GM23338 (cell line): ENCODE measurements around the gene SIRT7. TPM values are rescaled to one million over a fixed set of nuclear protein-coding genes. Genes with fewer than 3 reads are reported as not detected.

Experiments used
- ATAC-seq: fragments of 200-7000 bp; cut with Tn5 transposase; 3 replicates; pipeline ENCODE4 v1.9.1; 2020
- DNase-seq: peaks from one replicate; pipeline ENCODE4 v3.0.0-alpha.2; 2015; ENCODE audit warnings: low spot score
- H2AFZ ChIP-seq: fragments of 200-600 bp; sonication (generic); 2 replicates; pipeline ENCODE4 v1.8.0; 2016; ENCODE audit warnings: antibody characterized with exemption, mild to moderate bottlenecking, moderate library complexity
- H3F3A ChIP-seq: fragments of 200-600 bp; sonication (generic); replicated peaks from 2 replicates; pipeline ENCODE4 v1.8.0; 2017; ENCODE audit warnings: antibody characterized with exemption, mixed run types, low read depth
- H3K27ac ChIP-seq: fragments of 200-600 bp; sonication (generic); 2 replicates; pipeline ENCODE4 v1.6.1; 2016; ENCODE audit warnings: low read depth
- H3K27me3 ChIP-seq: fragments of 200-600 bp; sonication (generic); 2 replicates; pipeline ENCODE4 v1.8.0; 2016; ENCODE audit warnings: mild to moderate bottlenecking, mixed run types, moderate library complexity; ENCODE audit not compliant: insufficient read depth
- H3K36me3 ChIP-seq: fragments of 200-600 bp; sonication (generic); 2 replicates; pipeline ENCODE4 v1.8.0; 2016; ENCODE audit warnings: mild to moderate bottlenecking; ENCODE audit not compliant: insufficient read depth
- H3K4me1 ChIP-seq: fragments of 200-600 bp; sonication (generic); 2 replicates; pipeline ENCODE4 v1.8.0; 2016; ENCODE audit warnings: mild to moderate bottlenecking, moderate library complexity; ENCODE audit not compliant: insufficient read depth
- H3K4me2 ChIP-seq: fragments of 200-600 bp; sonication (generic); 2 replicates; pipeline ENCODE4 v1.7.1; 2017; ENCODE audit warnings: mixed run types
- H3K4me3 ChIP-seq: fragments of 200-600 bp; sonication (generic); 2 replicates; pipeline ENCODE4 v1.6.1; 2016; ENCODE audit warnings: mixed run types
- H3K79me2 ChIP-seq: fragments of 200-600 bp; sonication (generic); replicated peaks from 2 replicates; pipeline ENCODE4 v1.8.0; 2017; ENCODE audit warnings: mild to moderate bottlenecking; ENCODE audit not compliant: insufficient read depth
- H3K9me2 ChIP-seq: fragments of 200-600 bp; sonication (generic); 2 replicates; pipeline ENCODE4 v1.8.0; 2017; ENCODE audit not compliant: insufficient read depth
- H4K20me1 ChIP-seq: fragments of 200-600 bp; sonication (generic); replicated peaks from 2 replicates; pipeline ENCODE4 v1.8.0; 2017; ENCODE audit warnings: mild to moderate bottlenecking; ENCODE audit not compliant: insufficient read depth
- H3K27ac Mint-ChIP-seq: 2 replicates; pipeline ENCODE4 v1.8.0; 2020; ENCODE audit warnings: inconsistent platforms, mild to moderate bottlenecking, moderate library complexity, mixed read lengths
- H3K27me3 Mint-ChIP-seq: 3 replicates; pipeline ENCODE4 v1.8.0; 2022; ENCODE audit warnings: low read depth, mild to moderate bottlenecking, moderate library complexity, mixed read lengths, inconsistent platforms; ENCODE audit not compliant: insufficient read depth, poor library complexity
- H3K36me3 Mint-ChIP-seq: 3 replicates; pipeline ENCODE4 v1.8.0; 2021; ENCODE audit warnings: low read depth, mild to moderate bottlenecking, inconsistent platforms, moderate library complexity, mixed read lengths
- H3K4me1 Mint-ChIP-seq: 3 replicates; pipeline ENCODE4 v1.8.0; 2020; ENCODE audit warnings: mild to moderate bottlenecking, inconsistent platforms, mixed read lengths
- H3K4me3 Mint-ChIP-seq: 3 replicates; pipeline ENCODE4 v1.8.0; 2021; ENCODE audit warnings: moderate library complexity, mild to moderate bottlenecking, inconsistent platforms, mixed read lengths
- H3K9me3 Mint-ChIP-seq: 3 replicates; pipeline ENCODE4 v1.8.0; 2020; ENCODE audit warnings: moderate library complexity, mild to moderate bottlenecking, inconsistent platforms, mixed read lengths
- POLR2AphosphoS5 ChIP-seq: IDR thresholded peaks from 2 replicates; pipeline ENCODE4 v1.6.1; 2016; ENCODE audit warnings: antibody characterized with exemption, low read depth
- ZNF114 ChIP-seq: fragments of 250-450 bp; sonication (Bioruptor Pico); IDR thresholded peaks from 2 replicates; pipeline ENCODE4 v1.5.0; 2020; ENCODE audit warnings: mild to moderate bottlenecking, moderate library complexity
- ZNF331 ChIP-seq: fragments of 250-450 bp; sonication (Bioruptor Pico); IDR thresholded peaks from 2 replicates; pipeline ENCODE4 v1.5.0; 2020; ENCODE audit warnings: low read depth, mild to moderate bottlenecking, moderate library complexity
- long read RNA-seq: library from polyadenylated mRNA; unstranded; transcript quantifications from one replicate; pipeline ENCODE4 v2.0.0, GENCODE V29; 2020; ENCODE audit not compliant: unreplicated experiment
- polyA plus RNA-seq: library from polyadenylated mRNA; unstranded; fragments of >200 nt; fragmentation: Nextera tagmentation; extraction: Ambion mirVana; gene quantifications from 2 replicates; pipeline ENCODE4 v1.2.1, GENCODE V29; 2016
- total RNA-seq: library from RNA; depleted of rRNA; stranded (reverse); fragments of >200 nt; shearing (Covaris generic); gene quantifications from 2 replicates; pipeline ENCODE4 v1.2.3, GENCODE V29; 2014; rRNA removed
- TF ChIP-seq, protein P1 (sequence below): IDR thresholded peaks from 2 replicates; pipeline ENCODE4 v1.6.1; 2016; ENCODE audit warnings: antibody characterized with exemption
- TF ChIP-seq, protein P2 (sequence below), 2 experiments: fragments of 200-600 bp in 1 of 2; sonication (generic) in 1 of 2; conservative IDR thresholded peaks; 2 replicates each; pipeline versions ENCODE4 v1.5.1 to v1.6.1; 2016 to 2017; ENCODE audit warnings: antibody characterized with exemption in 2 of 2, low read depth in 2 of 2, mild to moderate bottlenecking in 2 of 2, moderate library complexity in 1 of 2
- TF ChIP-seq, protein P3 (sequence below): fragments of 250-450 bp; sonication (Bioruptor Pico); IDR thresholded peaks from 2 replicates; pipeline ENCODE4 v1.5.0; 2020; ENCODE audit warnings: mild to moderate bottlenecking, moderate library complexity

Gene SIRT7, protein sequence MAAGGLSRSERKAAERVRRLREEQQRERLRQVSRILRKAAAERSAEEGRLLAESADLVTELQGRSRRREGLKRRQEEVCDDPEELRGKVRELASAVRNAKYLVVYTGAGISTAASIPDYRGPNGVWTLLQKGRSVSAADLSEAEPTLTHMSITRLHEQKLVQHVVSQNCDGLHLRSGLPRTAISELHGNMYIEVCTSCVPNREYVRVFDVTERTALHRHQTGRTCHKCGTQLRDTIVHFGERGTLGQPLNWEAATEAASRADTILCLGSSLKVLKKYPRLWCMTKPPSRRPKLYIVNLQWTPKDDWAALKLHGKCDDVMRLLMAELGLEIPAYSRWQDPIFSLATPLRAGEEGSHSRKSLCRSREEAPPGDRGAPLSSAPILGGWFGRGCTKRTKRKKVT
- total RNA-seq (20.8 and 29.7 TPM in 2 replicates), polyA plus RNA-seq (16.3 and 17.1 TPM in 2 replicates)
- long read RNA-seq, partial matches to known transcripts: 1 of 6 reads
- long read RNA-seq, other reads (novel, unspliced or antisense): 2 of 6 reads

DNA sequence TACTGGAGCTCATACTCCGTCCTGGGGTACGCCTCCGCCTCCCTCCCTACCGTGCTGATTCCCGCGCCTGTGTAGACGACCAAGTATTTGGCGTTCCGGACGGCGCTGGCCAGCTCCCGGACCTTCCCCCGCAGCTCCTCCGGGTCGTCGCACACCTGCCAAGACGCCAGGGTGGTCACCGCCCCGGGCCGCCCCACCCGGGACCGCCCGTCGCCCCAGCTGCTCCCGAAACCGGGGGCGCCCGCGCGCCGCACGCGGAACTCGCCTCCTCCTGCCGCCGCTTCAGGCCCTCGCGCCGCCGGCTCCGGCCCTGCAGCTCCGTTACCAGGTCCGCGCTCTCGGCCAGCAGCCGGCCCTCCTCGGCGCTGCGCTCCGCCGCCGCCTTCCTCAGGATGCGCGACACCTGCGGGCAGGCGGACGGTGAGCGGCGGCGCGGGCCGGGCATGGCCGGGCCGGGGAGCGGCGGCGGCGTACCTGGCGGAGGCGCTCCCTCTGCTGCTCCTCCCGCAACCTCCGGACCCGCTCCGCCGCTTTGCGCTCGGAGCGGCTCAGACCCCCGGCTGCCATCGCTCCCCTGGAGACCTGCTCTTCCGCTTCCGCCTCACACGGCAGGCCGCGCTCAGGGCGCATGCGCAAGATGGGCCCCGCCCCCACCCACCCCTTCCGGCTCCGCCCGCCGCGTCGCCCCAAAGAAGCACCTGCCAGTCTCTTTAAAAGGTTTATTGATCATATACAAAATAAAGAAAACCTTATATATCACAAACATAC lies at the start of gene SIRT7:
SIRT7 (minus strand) TSS at position 612 of the 768 bp plus-strand sequence; CDS start at position 567, 45 bp downstream.
- peaks cover 36% of the 10 kb centered on the region for H3F3A ChIP-seq
- peaks cover 63% of the 10 kb centered on the region for H3K36me3 Mint-ChIP-seq
- H3K36me3 ChIP-seq: no peaks in the 10 kb centered on the region; the same call in 1 of the 2 replicates
- H3K4me1 Mint-ChIP-seq: peaks cover 27% of the 10 kb centered on the region
- H3K4me2 ChIP-seq: peak within 1 kb of the TSS; percentile 94
- peak within 1 kb of the TSS; percentile 75 for H3K4me3 Mint-ChIP-seq
- 0 out of 2 replicates have a peak within 1 kb of the TSS, but pooled peaks have one; percentile 26 for H3K27ac ChIP-seq
- H3K27ac Mint-ChIP-seq: peak within 1 kb of the TSS; percentile 40
- peaks cover 15% of the 10 kb centered on the region; the same call in 1 of the 2 replicates for H4K20me1 ChIP-seq
- peak within 1 kb of the TSS; percentile 83 for H3K4me3 ChIP-seq
- H3K4me1 ChIP-seq: peaks cover 10% of the 10 kb centered on the region
- H3K79me2 ChIP-seq: peaks cover 49% of the 10 kb centered on the region
- peaks cover 33% of the 10 kb centered on the region for H3K27me3 Mint-ChIP-seq
- no peak for TF ChIP-seq ZNF331
- TF ChIP-seq POLR2AphosphoS5: peak; percentile 78
- TF ChIP-seq, protein P1, sequence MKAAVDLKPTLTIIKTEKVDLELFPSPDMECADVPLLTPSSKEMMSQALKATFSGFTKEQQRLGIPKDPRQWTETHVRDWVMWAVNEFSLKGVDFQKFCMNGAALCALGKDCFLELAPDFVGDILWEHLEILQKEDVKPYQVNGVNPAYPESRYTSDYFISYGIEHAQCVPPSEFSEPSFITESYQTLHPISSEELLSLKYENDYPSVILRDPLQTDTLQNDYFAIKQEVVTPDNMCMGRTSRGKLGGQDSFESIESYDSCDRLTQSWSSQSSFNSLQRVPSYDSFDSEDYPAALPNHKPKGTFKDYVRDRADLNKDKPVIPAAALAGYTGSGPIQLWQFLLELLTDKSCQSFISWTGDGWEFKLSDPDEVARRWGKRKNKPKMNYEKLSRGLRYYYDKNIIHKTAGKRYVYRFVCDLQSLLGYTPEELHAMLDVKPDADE: peak; percentile 17; the same call in 1 of the 2 replicates
- H3K27me3 ChIP-seq: no peaks in the 10 kb centered on the region
- no peaks in the 10 kb centered on the region; the same call in 2 of the 3 replicates for H3K9me3 Mint-ChIP-seq
- ATAC-seq (peak; percentile 78), DNase-seq (peak; percentile 87)
- H3K9me2 ChIP-seq: no peaks in the 10 kb centered on the region
- no peak within 1 kb of the TSS for H2AFZ ChIP-seq

DNA sequence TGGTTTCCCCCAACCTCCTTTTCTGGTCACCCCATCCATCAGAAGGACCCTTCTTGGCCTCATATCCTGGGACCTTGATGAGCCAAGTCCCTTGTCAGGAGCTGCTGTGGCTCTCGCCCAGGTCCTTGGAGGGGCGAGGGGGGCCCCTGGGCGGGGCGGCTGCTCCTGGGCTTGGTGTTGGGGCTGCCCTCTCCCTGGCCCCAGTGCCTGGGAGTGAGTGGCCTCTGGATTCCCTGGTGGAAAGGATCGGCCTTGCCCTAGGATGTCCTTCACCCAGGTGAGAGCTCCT lies 49.2 kb upstream of the SIRT7 start:
- ATAC-seq (peak; percentile 5), DNase-seq (no peak)
- Histone ChIP-seq H3K27ac (no peak overlapping the region), H3K4me3 (peak overlapping the region; percentile 47), H2AFZ (peak overlapping the region; percentile 92), H3F3A (peaks cover 20% of the 10 kb centered on the region), H3K4me2 (peak overlapping the region; percentile 76), H4K20me1 (no peaks in the 10 kb centered on the region), H3K4me1 (peaks cover 24% of the 10 kb centered on the region), H3K9me2 (no peaks in the 10 kb centered on the region), H3K79me2 (no peaks in the 10 kb centered on the region), H3K27me3 (peaks cover 68% of the 10 kb centered on the region), H3K36me3 (no peaks in the 10 kb centered on the region)
- Mint-ChIP-seq H3K4me3 (no peak overlapping the region), H3K36me3 (no peaks in the 10 kb centered on the region), H3K9me3 (peaks cover 1% of the 10 kb centered on the region; the same call in 2 of the 3 replicates), H3K27ac (no peak overlapping the region), H3K27me3 (peaks cover 55% of the 10 kb centered on the region), H3K4me1 (peaks cover 3% of the 10 kb centered on the region; the same call in 1 of the 3 replicates)
- TF ChIP-seq, protein P1: no peak
- TF ChIP-seq, protein P2, sequence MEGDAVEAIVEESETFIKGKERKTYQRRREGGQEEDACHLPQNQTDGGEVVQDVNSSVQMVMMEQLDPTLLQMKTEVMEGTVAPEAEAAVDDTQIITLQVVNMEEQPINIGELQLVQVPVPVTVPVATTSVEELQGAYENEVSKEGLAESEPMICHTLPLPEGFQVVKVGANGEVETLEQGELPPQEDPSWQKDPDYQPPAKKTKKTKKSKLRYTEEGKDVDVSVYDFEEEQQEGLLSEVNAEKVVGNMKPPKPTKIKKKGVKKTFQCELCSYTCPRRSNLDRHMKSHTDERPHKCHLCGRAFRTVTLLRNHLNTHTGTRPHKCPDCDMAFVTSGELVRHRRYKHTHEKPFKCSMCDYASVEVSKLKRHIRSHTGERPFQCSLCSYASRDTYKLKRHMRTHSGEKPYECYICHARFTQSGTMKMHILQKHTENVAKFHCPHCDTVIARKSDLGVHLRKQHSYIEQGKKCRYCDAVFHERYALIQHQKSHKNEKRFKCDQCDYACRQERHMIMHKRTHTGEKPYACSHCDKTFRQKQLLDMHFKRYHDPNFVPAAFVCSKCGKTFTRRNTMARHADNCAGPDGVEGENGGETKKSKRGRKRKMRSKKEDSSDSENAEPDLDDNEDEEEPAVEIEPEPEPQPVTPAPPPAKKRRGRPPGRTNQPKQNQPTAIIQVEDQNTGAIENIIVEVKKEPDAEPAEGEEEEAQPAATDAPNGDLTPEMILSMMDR (conservative IDR thresholded peaks at IDR 0.05; ENCODE audit: low read depth in 2 of 2): no peak
- TF ChIP-seq, protein P3, sequence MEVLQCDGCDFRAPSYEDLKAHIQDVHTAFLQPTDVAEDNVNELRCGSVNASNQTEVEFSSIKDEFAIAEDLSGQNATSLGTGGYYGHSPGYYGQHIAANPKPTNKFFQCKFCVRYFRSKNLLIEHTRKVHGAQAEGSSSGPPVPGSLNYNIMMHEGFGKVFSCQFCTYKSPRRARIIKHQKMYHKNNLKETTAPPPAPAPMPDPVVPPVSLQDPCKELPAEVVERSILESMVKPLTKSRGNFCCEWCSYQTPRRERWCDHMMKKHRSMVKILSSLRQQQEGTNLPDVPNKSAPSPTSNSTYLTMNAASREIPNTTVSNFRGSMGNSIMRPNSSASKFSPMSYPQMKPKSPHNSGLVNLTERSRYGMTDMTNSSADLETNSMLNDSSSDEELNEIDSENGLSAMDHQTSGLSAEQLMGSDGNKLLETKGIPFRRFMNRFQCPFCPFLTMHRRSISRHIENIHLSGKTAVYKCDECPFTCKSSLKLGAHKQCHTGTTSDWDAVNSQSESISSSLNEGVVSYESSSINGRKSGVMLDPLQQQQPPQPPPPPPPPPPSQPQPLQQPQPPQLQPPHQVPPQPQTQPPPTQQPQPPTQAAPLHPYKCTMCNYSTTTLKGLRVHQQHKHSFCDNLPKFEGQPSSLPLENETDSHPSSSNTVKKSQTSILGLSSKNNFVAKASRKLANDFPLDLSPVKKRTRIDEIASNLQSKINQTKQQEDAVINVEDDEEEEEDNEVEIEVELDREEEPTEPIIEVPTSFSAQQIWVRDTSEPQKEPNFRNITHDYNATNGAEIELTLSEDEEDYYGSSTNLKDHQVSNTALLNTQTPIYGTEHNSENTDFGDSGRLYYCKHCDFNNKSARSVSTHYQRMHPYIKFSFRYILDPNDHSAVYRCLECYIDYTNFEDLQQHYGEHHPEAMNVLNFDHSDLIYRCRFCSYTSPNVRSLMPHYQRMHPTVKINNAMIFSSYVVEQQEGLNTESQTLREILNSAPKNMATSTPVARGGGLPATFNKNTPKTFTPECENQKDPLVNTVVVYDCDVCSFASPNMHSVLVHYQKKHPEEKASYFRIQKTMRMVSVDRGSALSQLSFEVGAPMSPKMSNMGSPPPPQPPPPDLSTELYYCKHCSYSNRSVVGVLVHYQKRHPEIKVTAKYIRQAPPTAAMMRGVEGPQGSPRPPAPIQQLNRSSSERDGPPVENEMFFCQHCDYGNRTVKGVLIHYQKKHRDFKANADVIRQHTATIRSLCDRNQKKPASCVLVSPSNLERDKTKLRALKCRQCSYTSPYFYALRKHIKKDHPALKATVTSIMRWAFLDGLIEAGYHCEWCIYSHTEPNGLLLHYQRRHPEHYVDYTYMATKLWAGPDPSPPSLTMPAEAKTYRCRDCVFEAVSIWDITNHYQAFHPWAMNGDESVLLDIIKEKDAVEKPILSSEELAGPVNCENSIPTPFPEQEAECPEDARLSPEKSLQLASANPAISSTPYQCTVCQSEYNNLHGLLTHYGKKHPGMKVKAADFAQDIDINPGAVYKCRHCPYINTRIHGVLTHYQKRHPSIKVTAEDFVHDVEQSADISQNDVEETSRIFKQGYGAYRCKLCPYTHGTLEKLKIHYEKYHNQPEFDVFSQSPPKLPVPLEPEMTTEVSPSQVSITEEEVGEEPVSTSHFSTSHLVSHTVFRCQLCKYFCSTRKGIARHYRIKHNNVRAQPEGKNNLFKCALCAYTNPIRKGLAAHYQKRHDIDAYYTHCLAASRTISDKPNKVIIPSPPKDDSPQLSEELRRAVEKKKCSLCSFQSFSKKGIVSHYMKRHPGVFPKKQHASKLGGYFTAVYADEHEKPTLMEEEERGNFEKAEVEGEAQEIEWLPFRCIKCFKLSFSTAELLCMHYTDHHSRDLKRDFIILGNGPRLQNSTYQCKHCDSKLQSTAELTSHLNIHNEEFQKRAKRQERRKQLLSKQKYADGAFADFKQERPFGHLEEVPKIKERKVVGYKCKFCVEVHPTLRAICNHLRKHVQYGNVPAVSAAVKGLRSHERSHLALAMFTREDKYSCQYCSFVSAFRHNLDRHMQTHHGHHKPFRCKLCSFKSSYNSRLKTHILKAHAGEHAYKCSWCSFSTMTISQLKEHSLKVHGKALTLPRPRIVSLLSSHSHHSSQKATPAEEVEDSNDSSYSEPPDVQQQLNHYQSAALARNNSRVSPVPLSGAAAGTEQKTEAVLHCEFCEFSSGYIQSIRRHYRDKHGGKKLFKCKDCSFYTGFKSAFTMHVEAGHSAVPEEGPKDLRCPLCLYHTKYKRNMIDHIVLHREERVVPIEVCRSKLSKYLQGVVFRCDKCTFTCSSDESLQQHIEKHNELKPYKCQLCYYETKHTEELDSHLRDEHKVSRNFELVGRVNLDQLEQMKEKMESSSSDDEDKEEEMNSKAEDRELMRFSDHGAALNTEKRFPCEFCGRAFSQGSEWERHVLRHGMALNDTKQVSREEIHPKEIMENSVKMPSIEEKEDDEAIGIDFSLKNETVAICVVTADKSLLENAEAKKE (CRISPR knock-in tag): no peak
- TF ChIP-seq ZNF114 (CRISPR knock-in tag): no peak
